Endothelial cell of umbilical vein (primary cell): ENCODE data around the gene ITGAX. TPM values are rescaled to one million over a fixed set of nuclear protein-coding genes. Genes with fewer than 3 reads are reported as not detected.

ENCODE experiments used
- BruUV-seq: library from RNA; stranded (reverse); fragments of 400-500 nt; replicated peaks from 2 replicates; lab custom pipeline; 2021; lab: Mats Ljungman, UMichigan
- CTCF ChIA-PET: fragments of 300-600, 350-600 bp; sonication (Branson Sonifier 250); formaldehyde crosslinking; loops from one replicate; lab custom pipeline; 2021; ENCODE audit warnings: antibody characterized with exemption, inconsistent platforms; lab: Charles Lee
- POLR2A ChIA-PET: fragments of 300-600, 350-600 bp; sonication (Branson Sonifier 250); formaldehyde crosslinking; loops from one replicate; lab custom pipeline; 2021; ENCODE audit warnings: antibody characterized with exemption, inconsistent platforms; lab: Charles Lee
- DNase-seq: peaks from one replicate; pipeline ENCODE4 v3.0.0-alpha.2; 2011; ENCODE audit warnings: low read depth, low spot score
- FAIRE-seq: peaks from 2 replicates; lab custom pipeline; 2011; peaks lifted over from hg19 to GRCh38; lab: Jason Lieb, UNC
- H2AFZ ChIP-seq: 2 replicates; pipeline ENCODE4 v1.6.0; 2012; ENCODE audit warnings: low read depth, low read length, control low read depth, inconsistent platforms
- H3K27ac ChIP-seq: 2 replicates; pipeline ENCODE4 v1.5.1; 2011; ENCODE audit warnings: low read depth, mild to moderate bottlenecking, control low read depth, low read length, moderate library complexity; ENCODE audit not compliant: insufficient read depth
- H3K27me3 ChIP-seq, 2 experiments: 2 replicates each; pipeline versions ENCODE4 v1.6.0 to v1.6.1; 2011; ENCODE audit warnings: low read length in 2 of 2, mixed read lengths in 1 of 2; ENCODE audit not compliant: control insufficient read depth in 2 of 2, insufficient read depth in 2 of 2
- H3K36me3 ChIP-seq, 2 experiments: 2 replicates in 1 of 2; 3 replicates in 1 of 2; pipeline ENCODE4 v1.5.1; 2011; ENCODE audit warnings: low read length in 2 of 2, mild to moderate bottlenecking in 1 of 2, moderate library complexity in 1 of 2; ENCODE audit not compliant: control insufficient read depth in 2 of 2, insufficient read depth in 2 of 2; ENCODE audit errors: extremely low read depth in 1 of 2
- H3K4me1 ChIP-seq: 3 replicates; pipeline ENCODE4 v1.5.1; 2011; ENCODE audit warnings: mild to moderate bottlenecking, low read length; ENCODE audit not compliant: control insufficient read depth, insufficient read depth; ENCODE audit errors: extremely low read depth
- H3K4me2 ChIP-seq: 2 replicates; pipeline ENCODE4 v1.6.1; 2011; ENCODE audit warnings: low read length, control low read depth, mixed read lengths; ENCODE audit not compliant: insufficient read depth
- H3K4me3 ChIP-seq, 3 experiments: fragments of 200-600 bp in 1 of 3; sonication (generic), shearing (Covaris generic) in 1 of 3; replicated peaks in 1 of 3; 2 replicates each; pipeline ENCODE4 v1.5.1; 2011 to 2016; ENCODE audit warnings: control low read depth in 3 of 3, low read length in 3 of 3, mild to moderate bottlenecking in 2 of 3, inconsistent platforms in 1 of 3, low read depth in 1 of 3, moderate library complexity in 1 of 3; ENCODE audit not compliant: insufficient read depth in 1 of 3
- H3K79me2 ChIP-seq: 2 replicates; pipeline ENCODE4 v1.6.0; 2012; ENCODE audit warnings: low read length, inconsistent platforms; ENCODE audit not compliant: control insufficient read depth, insufficient read depth
- H3K9ac ChIP-seq: replicated peaks from 2 replicates; pipeline ENCODE3; 2011; ENCODE audit warnings: low read length, control low read depth; ENCODE audit not compliant: insufficient read depth; ENCODE audit errors: extremely low read depth
- H3K9me1 ChIP-seq: replicated peaks from 3 replicates; pipeline ENCODE4 v1.6.0; 2011; ENCODE audit warnings: mild to moderate bottlenecking, low read length; ENCODE audit not compliant: control insufficient read depth, insufficient read depth; ENCODE audit errors: extremely low read depth
- H3K9me3 ChIP-seq: replicated peaks from 2 replicates; pipeline ENCODE4 v1.5.1; 2012; ENCODE audit warnings: low read length, inconsistent platforms; ENCODE audit not compliant: control insufficient read depth, insufficient read depth
- H4K20me1 ChIP-seq: replicated peaks from 2 replicates; pipeline ENCODE3; 2011; ENCODE audit warnings: mild to moderate bottlenecking, low read length; ENCODE audit not compliant: control insufficient read depth, insufficient read depth; ENCODE audit errors: extremely low read depth
- EZH2 ChIP-seq: IDR thresholded peaks from 2 replicates; pipeline ENCODE4 v1.6.1; 2012; ENCODE audit warnings: borderline replicate concordance, low read depth, mild to moderate bottlenecking, moderate library complexity, low read length, inconsistent platforms; ENCODE audit not compliant: severe bottlenecking
- FOS ChIP-seq: IDR thresholded peaks from 2 replicates; pipeline ENCODE4 v1.6.1; 2011; ENCODE audit warnings: mild to moderate bottlenecking, low read length, moderate library complexity, borderline replicate concordance; ENCODE audit not compliant: insufficient read depth
- GATA2 ChIP-seq: IDR thresholded peaks from 2 replicates; pipeline ENCODE4 v1.7.0; 2011; ENCODE audit warnings: low read depth, mild to moderate bottlenecking, moderate library complexity, mixed read lengths, low read length; ENCODE audit not compliant: insufficient read length, insufficient read depth
- JUN ChIP-seq: IDR thresholded peaks from 2 replicates; pipeline ENCODE4 v1.6.1; 2011; ENCODE audit warnings: borderline replicate concordance, low read depth; ENCODE audit not compliant: insufficient read length, insufficient read depth
- MYC ChIP-seq: IDR thresholded peaks from one replicate; pipeline ENCODE4 v1.6.1; 2011; ENCODE audit warnings: mild to moderate bottlenecking, low read depth, low read length
- POLR2A ChIP-seq: IDR thresholded peaks from 2 replicates; pipeline ENCODE4 v1.6.1; 2012; ENCODE audit warnings: low read depth, mild to moderate bottlenecking, control low read depth, low read length
- POLR2AphosphoS5 ChIP-seq: IDR thresholded peaks from 2 replicates; pipeline ENCODE4 v1.6.1; 2012; ENCODE audit warnings: low read depth, mild to moderate bottlenecking, control low read depth, low read length, moderate library complexity; ENCODE audit not compliant: insufficient read depth
- dilution Hi-C: fragments of 300-500 bp; cut with MboI; formaldehyde crosslinking; loops from one replicate; pipeline ENCODE4 v1.15.0; 2019; ENCODE audit warnings: low sequenced_read_pairs; ENCODE audit not compliant: extremely low pct_ligation_motif_present
- intact Hi-C: fragments of 100-400 bp; cut with micrococcal nuclease; formaldehyde crosslinking; loops from one replicate; pipeline ENCODE4 v1.10.0; 2022
- polyA plus RNA-seq, 4 experiments: library from polyadenylated mRNA; depleted of rRNA in 3 of 4; stranded (reverse) in 3 of 4; unstranded in 1 of 4; fragments of >200 nt; gene quantifications; 2 replicates each; pipeline versions ENCODE4 v1.2.1 to v1.2.3, GENCODE V29; 2011 to 2012; ENCODE audit warnings: missing spikeins in 1 of 4
- total RNA-seq: library from RNA; stranded (reverse); gene quantifications from 2 replicates; pipeline ENCODE4 v1.2.3, GENCODE V29; 2021
- TF ChIP-seq, protein P1 (sequence below): IDR thresholded peaks from 2 replicates; pipeline ENCODE4 v1.6.1; 2011; ENCODE audit not compliant: insufficient read depth, insufficient read length
- TF ChIP-seq, protein P2 (sequence below), 2 donors: IDR thresholded peaks; 1 replicate in 1 of 2; 2 replicates in 1 of 2; pipeline ENCODE4 v1.5.1; 2011; ENCODE audit warnings: low read length in 2 of 2, mild to moderate bottlenecking in 2 of 2, moderate library complexity in 2 of 2, control low read depth in 1 of 2, inconsistent platforms in 1 of 2, low read depth in 1 of 2; ENCODE audit not compliant: insufficient read depth in 1 of 2; ENCODE audit errors: extremely low read depth in 1 of 2

The ITGAX gene
- total and polyA plus RNA-seq, 2 donors (not counting 3 experiments of a cell fraction or from before 2014, with no cell fraction given) = 0.18 to 1.4 TPM

DNA sequence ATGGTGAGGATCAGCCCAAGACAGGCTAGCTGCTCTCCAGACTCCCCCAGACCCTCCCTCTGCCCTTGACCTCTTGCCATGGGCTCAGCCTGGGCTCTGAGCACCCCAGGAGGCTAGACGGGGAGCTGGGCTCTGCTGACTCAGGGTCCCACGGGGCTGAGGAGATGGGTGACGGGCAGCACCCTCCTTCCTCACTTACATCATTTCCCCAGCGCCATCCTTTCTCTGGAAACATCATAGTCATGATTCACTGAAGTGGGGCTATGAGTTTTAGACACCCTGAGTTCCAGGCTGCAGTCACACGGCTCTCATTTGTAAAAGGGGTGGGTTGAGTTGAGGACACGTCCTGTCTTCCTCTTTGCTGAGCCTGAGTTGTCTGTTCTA lies 3.0 kb upstream of the ITGAX start:
- Histone ChIP-seq H3K9me1 (no peaks in the 10 kb centered on the region), H3K9ac (no peak overlapping the region), H3K36me3 (no peaks in the 10 kb centered on the region), H4K20me1 (no peaks in the 10 kb centered on the region), H3K4me1 (peaks cover 4% of the 10 kb centered on the region), H3K27ac (no peak overlapping the region), H3K79me2 (no peaks in the 10 kb centered on the region), H3K4me3 (no peak overlapping the region), H3K27me3 (no peaks in the 10 kb centered on the region), H3K4me2 (no peak overlapping the region), H2AFZ (no peak overlapping the region), H3K9me3 (no peaks in the 10 kb centered on the region)
- no peak for TF ChIP-seq MYC
- no peak for TF ChIP-seq JUN
- no peak for TF ChIP-seq POLR2A
- no peak for TF ChIP-seq GATA2
- FAIRE-seq (no peak), DNase-seq (no peak)
- ChIA-PET POLR2A (no interaction called here), CTCF (no interaction called here)
- BruUV-seq = no TSS peak
- intact Hi-C loops (no loop called here), dilution Hi-C loops (no loop called here)

DNA sequence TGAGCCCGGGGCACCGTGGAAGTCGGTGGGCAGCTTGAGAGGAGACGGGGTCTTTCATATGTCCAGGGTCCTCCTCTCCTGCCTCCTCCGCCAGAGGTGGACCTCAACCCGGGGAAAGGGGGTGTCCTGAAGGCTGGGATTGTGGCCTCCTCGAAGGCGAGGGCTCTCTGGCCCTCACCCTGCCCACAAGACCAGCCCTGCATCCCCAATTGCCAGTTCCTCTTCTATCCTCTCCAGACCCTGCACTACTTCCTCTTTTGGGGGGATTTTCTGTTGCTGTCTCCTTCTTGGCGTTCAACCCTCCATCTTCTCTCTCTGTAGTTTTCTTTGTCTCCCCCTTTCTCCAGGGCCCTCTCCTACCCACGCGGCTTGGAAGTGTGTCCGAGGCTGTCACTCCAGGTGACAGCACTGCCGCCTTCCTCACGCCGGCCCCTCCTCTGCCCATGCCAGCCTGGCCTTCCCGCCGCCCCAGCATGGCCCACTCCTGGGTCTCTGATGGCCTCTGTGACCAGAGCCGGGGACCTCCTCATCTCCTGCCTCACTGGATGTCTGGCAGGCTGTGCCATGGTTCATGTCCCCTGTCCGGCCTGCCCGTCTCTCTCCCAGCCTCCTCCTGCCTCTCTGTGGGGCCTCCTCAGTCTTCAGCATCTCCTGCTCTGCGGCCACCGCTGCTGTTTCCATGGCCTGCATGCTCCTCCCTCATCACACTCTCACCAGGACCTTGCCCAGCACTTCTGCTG lies 2.4 kb upstream of the ITGAX start:
- no peak for TF ChIP-seq JUN
- no peak for TF ChIP-seq EZH2
- no peak for TF ChIP-seq POLR2A
- TF ChIP-seq FOS = no peak
- TF ChIP-seq, protein P1, sequence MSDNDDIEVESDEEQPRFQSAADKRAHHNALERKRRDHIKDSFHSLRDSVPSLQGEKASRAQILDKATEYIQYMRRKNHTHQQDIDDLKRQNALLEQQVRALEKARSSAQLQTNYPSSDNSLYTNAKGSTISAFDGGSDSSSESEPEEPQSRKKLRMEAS = no peak
- TF ChIP-seq POLR2AphosphoS5 = no peak
- no peak for TF ChIP-seq MYC
- TF ChIP-seq, protein P2, sequence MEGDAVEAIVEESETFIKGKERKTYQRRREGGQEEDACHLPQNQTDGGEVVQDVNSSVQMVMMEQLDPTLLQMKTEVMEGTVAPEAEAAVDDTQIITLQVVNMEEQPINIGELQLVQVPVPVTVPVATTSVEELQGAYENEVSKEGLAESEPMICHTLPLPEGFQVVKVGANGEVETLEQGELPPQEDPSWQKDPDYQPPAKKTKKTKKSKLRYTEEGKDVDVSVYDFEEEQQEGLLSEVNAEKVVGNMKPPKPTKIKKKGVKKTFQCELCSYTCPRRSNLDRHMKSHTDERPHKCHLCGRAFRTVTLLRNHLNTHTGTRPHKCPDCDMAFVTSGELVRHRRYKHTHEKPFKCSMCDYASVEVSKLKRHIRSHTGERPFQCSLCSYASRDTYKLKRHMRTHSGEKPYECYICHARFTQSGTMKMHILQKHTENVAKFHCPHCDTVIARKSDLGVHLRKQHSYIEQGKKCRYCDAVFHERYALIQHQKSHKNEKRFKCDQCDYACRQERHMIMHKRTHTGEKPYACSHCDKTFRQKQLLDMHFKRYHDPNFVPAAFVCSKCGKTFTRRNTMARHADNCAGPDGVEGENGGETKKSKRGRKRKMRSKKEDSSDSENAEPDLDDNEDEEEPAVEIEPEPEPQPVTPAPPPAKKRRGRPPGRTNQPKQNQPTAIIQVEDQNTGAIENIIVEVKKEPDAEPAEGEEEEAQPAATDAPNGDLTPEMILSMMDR (IDR thresholded peaks at IDR 0.05; ENCODE audit: extremely low read depth in 1 of 2, insufficient read depth in 1 of 2, low read depth in 1 of 2, low read length in 2 of 2) = no peak
- TF ChIP-seq GATA2 = no peak
- no peaks in the 10 kb centered on the region for H3K9me1 ChIP-seq
- no peak overlapping the region for H3K27ac ChIP-seq
- no peaks in the 10 kb centered on the region for H3K36me3 ChIP-seq
- FAIRE-seq (no peak), DNase-seq (no peak)
- no peak overlapping the region for H3K4me2 ChIP-seq
- intact Hi-C loops (no loop called here), dilution Hi-C loops (no loop called here)
- no peaks in the 10 kb centered on the region for H3K79me2 ChIP-seq
- POLR2A ChIA-PET = no interaction called here
- H4K20me1 ChIP-seq = no peaks in the 10 kb centered on the region
- CTCF ChIA-PET = no interaction called here
- no peaks in the 10 kb centered on the region for H3K9me3 ChIP-seq
- no peak overlapping the region for H3K9ac ChIP-seq
- no peak overlapping the region for H3K4me3 ChIP-seq
- peaks cover 4% of the 10 kb centered on the region for H3K4me1 ChIP-seq
- H3K27me3 ChIP-seq = no peaks in the 10 kb centered on the region
- BruUV-seq = no TSS peak
- H2AFZ ChIP-seq = no peak overlapping the region
